Measurements from ENCODE around the gene MMP10. TPM values are rescaled to one million over a fixed set of nuclear protein-coding genes. Genes with fewer than 3 reads are reported as not detected.

MMP10 gene
- 1.4 and 2.2 TPM in 2 replicates for polyA plus RNA-seq (2012; rRNA removed)
- polyA plus RNA-seq (2012; cell fraction: cytosol; rRNA removed), result 1.8 and 2.6 TPM in 2 replicates
- polyA plus RNA-seq (2012; cell fraction: nucleus; rRNA removed), result 0.52 and 1.6 TPM in 2 replicates

DNA sequence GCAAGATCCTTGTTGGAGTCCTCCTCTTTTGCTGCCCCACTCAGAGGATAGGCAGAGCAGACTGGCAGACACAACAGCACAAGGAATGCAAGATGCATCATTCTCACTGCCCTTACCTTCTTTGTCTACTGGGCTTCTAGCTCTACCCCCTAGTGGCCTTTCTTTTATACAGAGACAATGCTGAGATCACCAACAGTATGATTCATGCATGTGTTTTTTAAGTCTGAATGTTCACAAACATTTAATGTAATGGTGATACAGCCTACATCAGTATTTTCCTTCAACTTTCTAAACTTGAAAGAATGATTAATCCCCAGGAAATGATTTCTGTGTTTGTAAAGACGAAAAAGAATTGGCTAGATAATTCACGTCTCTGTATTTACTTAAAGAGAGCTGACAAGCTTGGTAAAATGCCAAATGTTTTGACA is at the start of gene MMP10:
Gene MMP10, minus strand, starts transcription at position 138 of the 428 bp plus-strand sequence. Its CDS starts 37 bp downstream, at position 101.
- Histone ChIP-seq H3K79me2 (ENCODE audit: insufficient read depth) (no peaks in the 10 kb centered on the region), H3K9ac (no peak within 1 kb of the TSS), H3K4me2 (no peak within 1 kb of the TSS; the same call in 1 of the 2 replicates), H3K4me3 (ENCODE audit: low read depth in 2 of 2, low read length in 1 of 2) (no peak within 1 kb of the TSS; a peak in 1 of 4 replicates), H2AFZ (ENCODE audit: low read depth) (peak within 1 kb of the TSS; percentile 63; the same call in 1 of the 2 replicates), H4K20me1 (ENCODE audit: insufficient read depth) (no peaks in the 10 kb centered on the region), H3K9me3 (no peaks in the 10 kb centered on the region), H3K9me2 (no peaks in the 10 kb centered on the region), H3K27me3 (ENCODE audit: insufficient read depth) (no peaks in the 10 kb centered on the region), H3F3A (replicated peaks; ENCODE audit: insufficient read depth) (peaks cover 4% of the 10 kb centered on the region), H3K36me3 (replicated peaks in 1 of 2; ENCODE audit: control insufficient read depth in 1 of 2, insufficient read depth in 2 of 2, low read length in 1 of 2) (no peaks in the 10 kb centered on the region), H3K4me1 (ENCODE audit: control insufficient read depth in 1 of 2, insufficient read depth in 2 of 2, low read depth in 1 of 2, low read length in 1 of 2) (peaks cover 0 to 10% of the 10 kb centered on the region in 2 experiments; a peak in 2 of 4 replicates), H3K27ac (ENCODE audit: low read depth in 2 of 2, low read length in 1 of 2) (peak within 1 kb of the TSS in 1 of 2 experiments; percentile 14; a peak in 1 of 4 replicates)
- peak; percentile 38 for TF ChIP-seq TCF12 (IDR thresholded peaks at IDR 0.05)
- peak; percentile 45 for TF ChIP-seq SMC3 (IDR thresholded peaks at IDR 0.05; ENCODE audit: low read depth, low read length)
- TF ChIP-seq JUND (IDR thresholded peaks at IDR 0.05), result peak; percentile 62
- peak; percentile 79 for TF ChIP-seq FOSL2 (IDR thresholded peaks at IDR 0.05; ENCODE audit: borderline replicate concordance, low read depth)
- TF ChIP-seq, protein P1, sequence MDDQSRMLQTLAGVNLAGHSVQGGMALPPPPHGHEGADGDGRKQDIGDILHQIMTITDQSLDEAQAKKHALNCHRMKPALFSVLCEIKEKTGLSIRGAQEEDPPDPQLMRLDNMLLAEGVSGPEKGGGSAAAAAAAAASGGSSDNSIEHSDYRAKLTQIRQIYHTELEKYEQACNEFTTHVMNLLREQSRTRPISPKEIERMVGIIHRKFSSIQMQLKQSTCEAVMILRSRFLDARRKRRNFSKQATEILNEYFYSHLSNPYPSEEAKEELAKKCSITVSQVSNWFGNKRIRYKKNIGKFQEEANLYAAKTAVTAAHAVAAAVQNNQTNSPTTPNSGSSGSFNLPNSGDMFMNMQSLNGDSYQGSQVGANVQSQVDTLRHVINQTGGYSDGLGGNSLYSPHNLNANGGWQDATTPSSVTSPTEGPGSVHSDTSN (IDR thresholded peaks at IDR 0.05), result peak; percentile 33
- TF ChIP-seq, protein P2, sequence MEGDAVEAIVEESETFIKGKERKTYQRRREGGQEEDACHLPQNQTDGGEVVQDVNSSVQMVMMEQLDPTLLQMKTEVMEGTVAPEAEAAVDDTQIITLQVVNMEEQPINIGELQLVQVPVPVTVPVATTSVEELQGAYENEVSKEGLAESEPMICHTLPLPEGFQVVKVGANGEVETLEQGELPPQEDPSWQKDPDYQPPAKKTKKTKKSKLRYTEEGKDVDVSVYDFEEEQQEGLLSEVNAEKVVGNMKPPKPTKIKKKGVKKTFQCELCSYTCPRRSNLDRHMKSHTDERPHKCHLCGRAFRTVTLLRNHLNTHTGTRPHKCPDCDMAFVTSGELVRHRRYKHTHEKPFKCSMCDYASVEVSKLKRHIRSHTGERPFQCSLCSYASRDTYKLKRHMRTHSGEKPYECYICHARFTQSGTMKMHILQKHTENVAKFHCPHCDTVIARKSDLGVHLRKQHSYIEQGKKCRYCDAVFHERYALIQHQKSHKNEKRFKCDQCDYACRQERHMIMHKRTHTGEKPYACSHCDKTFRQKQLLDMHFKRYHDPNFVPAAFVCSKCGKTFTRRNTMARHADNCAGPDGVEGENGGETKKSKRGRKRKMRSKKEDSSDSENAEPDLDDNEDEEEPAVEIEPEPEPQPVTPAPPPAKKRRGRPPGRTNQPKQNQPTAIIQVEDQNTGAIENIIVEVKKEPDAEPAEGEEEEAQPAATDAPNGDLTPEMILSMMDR (IDR thresholded peaks at IDR 0.05), result peak; percentile 70
- peak; percentile 11; the same call in 1 of the 2 replicates for TF ChIP-seq NFIC (IDR thresholded peaks at IDR 0.05; ENCODE audit: borderline replicate concordance)
- TF ChIP-seq POLR2AphosphoS5 (IDR thresholded peaks at IDR 0.05; ENCODE audit: low read depth, low read length), result no peak
- TF ChIP-seq, protein P3, sequence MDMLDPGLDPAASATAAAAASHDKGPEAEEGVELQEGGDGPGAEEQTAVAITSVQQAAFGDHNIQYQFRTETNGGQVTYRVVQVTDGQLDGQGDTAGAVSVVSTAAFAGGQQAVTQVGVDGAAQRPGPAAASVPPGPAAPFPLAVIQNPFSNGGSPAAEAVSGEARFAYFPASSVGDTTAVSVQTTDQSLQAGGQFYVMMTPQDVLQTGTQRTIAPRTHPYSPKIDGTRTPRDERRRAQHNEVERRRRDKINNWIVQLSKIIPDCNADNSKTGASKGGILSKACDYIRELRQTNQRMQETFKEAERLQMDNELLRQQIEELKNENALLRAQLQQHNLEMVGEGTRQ (IDR thresholded peaks at IDR 0.05; ENCODE audit: borderline replicate concordance, low read depth, low read length), result no peak
- peak; percentile 34; the same call in 1 of the 2 replicates for TF ChIP-seq RAD21 (IDR thresholded peaks at IDR 0.05; ENCODE audit: low read length)
- no peak for TF ChIP-seq EZH2phosphoT487 (IDR thresholded peaks at IDR 0.05; ENCODE audit: borderline replicate concordance, low read depth)
- CTCF ChIA-PET, result interaction anchor here (1.0 to 1.6 kb wide), 2 partner anchors 11 to 13 kb away, joined by 3 to 7 read pairs; no protein-coding TSS in a partner anchor
- no peak for DNase-seq
- POLR2A ChIA-PET, result no interaction called here
- 3% methylated on average over 2 of the region's 2 CpGs for WGBS (ENCODE audit: low lambda C conversion rate)

DNA sequence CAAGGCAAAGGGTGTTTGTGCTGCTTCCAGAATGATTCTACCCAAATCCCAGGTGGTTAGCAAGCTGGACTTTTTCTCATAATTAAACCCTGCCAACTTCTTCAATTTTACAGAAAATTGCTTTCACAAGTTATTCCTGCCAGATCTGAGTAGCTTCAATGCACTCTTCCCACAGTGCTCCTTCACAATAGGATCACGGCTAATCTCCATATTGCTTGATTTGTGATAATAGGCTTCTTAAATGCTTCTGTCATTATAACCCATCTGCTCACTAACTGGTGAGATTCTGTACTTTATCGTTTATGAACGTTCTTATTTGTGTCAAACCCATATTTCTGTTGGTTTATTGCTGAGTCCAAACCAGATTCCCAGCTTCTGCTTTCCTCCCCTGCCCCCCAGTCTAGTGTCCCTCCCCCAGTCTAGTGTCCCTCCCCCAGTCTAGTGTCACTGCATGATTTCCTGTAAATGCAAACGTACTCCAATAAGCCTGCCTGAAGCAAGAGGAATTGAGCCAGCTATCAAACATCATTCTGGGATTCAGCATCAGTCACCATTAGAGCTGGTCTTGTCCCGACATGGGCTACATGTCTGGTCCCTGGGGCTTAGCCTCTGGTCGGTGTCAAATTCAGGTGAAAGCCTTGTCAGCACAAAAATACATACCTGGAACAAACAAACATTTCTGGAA is 49.0 kb upstream of the MMP10 start:
- DNase-seq, result no peak
- H3K4me2 ChIP-seq, result no peak overlapping the region; the same call in 1 of the 2 replicates
- H4K20me1 ChIP-seq (ENCODE audit: insufficient read depth), result no peaks in the 10 kb centered on the region
- H3F3A ChIP-seq (replicated peaks; ENCODE audit: insufficient read depth), result no peaks in the 10 kb centered on the region
- CTCF ChIA-PET, result interaction anchor here (1.2 kb wide), 1 partner anchor 112 kb away, joined by 3 read pairs; no protein-coding TSS in a partner anchor
- 12% methylated on average over 6 of the region's 6 CpGs for WGBS (ENCODE audit: low lambda C conversion rate)
- no peak overlapping the region for H3K27ac ChIP-seq (ENCODE audit: low read depth in 2 of 2, low read length in 1 of 2)
- H3K79me2 ChIP-seq (ENCODE audit: insufficient read depth), result no peaks in the 10 kb centered on the region
- no peaks in the 10 kb centered on the region for H3K27me3 ChIP-seq (ENCODE audit: insufficient read depth)
- no peaks in the 10 kb centered on the region for H3K9me3 ChIP-seq
- H3K9ac ChIP-seq, result no peak overlapping the region
- no peaks in the 10 kb centered on the region for H3K9me2 ChIP-seq
- H3K36me3 ChIP-seq (replicated peaks in 1 of 2; ENCODE audit: control insufficient read depth in 1 of 2, insufficient read depth in 2 of 2, low read length in 1 of 2), result no peaks in the 10 kb centered on the region
- peak overlapping the region; percentile 25; the same call in 1 of the 2 replicates for H2AFZ ChIP-seq (ENCODE audit: low read depth)
- peaks cover 0 to 11% of the 10 kb centered on the region in 2 experiments; a peak in 2 of 4 replicates for H3K4me1 ChIP-seq (ENCODE audit: control insufficient read depth in 1 of 2, insufficient read depth in 2 of 2, low read depth in 1 of 2, low read length in 1 of 2)
- POLR2A ChIA-PET, result no interaction called here
- H3K4me3 ChIP-seq (ENCODE audit: low read depth in 2 of 2, low read length in 1 of 2), result no peak overlapping the region
- no peak for TF ChIP-seq TAF1 (IDR thresholded peaks at IDR 0.05; ENCODE audit: borderline replicate concordance, low read depth, low read length)
- no peak for TF ChIP-seq TCF12 (IDR thresholded peaks at IDR 0.05)
- no peak for TF ChIP-seq YY1 (IDR thresholded peaks at IDR 0.05; ENCODE audit: low read depth)
- TF ChIP-seq, protein P4, sequence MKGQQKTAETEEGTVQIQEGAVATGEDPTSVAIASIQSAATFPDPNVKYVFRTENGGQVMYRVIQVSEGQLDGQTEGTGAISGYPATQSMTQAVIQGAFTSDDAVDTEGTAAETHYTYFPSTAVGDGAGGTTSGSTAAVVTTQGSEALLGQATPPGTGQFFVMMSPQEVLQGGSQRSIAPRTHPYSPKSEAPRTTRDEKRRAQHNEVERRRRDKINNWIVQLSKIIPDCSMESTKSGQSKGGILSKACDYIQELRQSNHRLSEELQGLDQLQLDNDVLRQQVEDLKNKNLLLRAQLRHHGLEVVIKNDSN (IDR thresholded peaks at IDR 0.05; ENCODE audit: borderline replicate concordance, low read depth), result no peak
- no peak for TF ChIP-seq TEAD4 (IDR thresholded peaks at IDR 0.05; ENCODE audit: borderline replicate concordance, insufficient read depth)
- TF ChIP-seq, protein P1 (IDR thresholded peaks at IDR 0.05), result no peak
- TF ChIP-seq EZH2phosphoT487 (IDR thresholded peaks at IDR 0.05; ENCODE audit: borderline replicate concordance, low read depth), result no peak
- TF ChIP-seq, protein P3 (IDR thresholded peaks at IDR 0.05; ENCODE audit: borderline replicate concordance, low read depth, low read length), result no peak
- TF ChIP-seq, protein P5, sequence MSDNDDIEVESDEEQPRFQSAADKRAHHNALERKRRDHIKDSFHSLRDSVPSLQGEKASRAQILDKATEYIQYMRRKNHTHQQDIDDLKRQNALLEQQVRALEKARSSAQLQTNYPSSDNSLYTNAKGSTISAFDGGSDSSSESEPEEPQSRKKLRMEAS (IDR thresholded peaks at IDR 0.05; ENCODE audit: low read depth), result no peak
- TF ChIP-seq RAD21 (IDR thresholded peaks at IDR 0.05; ENCODE audit: low read length), result no peak
- no peak for TF ChIP-seq MEF2A (IDR thresholded peaks at IDR 0.05; ENCODE audit: borderline replicate concordance, low read depth)
- TF ChIP-seq SMC3 (IDR thresholded peaks at IDR 0.05; ENCODE audit: low read depth, low read length), result no peak

Data from SK-N-SH (cell line).